CD4-positive, CD25-positive, alpha-beta regulatory T cell (primary cell): ENCODE measurements around the gene NR2C2AP. TPM values are rescaled to one million over a fixed set of nuclear protein-coding genes. Genes with fewer than 3 reads are reported as not detected.

Experiments
- ATAC-seq, 2 donors: fragments of 150-1000 bp; cut with Tn5 transposase; one replicate each; pipeline ENCODE4 v1.10.0; 2021; ENCODE audit warnings: low read depth in 2 of 2, moderate number of reproducible peaks in 2 of 2, moderate library complexity in 1 of 2
- DNase-seq, 3 donors: peaks; one replicate each; pipeline versions ENCODE4 v3.0.0 to v3.0.0-alpha.2; 2012 to 2022; ENCODE audit warnings: mixed read lengths in 1 of 3
- H3K27ac ChIP-seq: one replicate; pipeline ENCODE4 v1.7.0; 2013; ENCODE audit warnings: mild to moderate bottlenecking, low read length; ENCODE audit not compliant: insufficient read depth, poor library complexity, severe bottlenecking
- H3K27me3 ChIP-seq: one replicate; pipeline ENCODE4 v1.7.0; 2013; ENCODE audit warnings: low read length; ENCODE audit not compliant: control insufficient read depth, insufficient read depth
- H3K36me3 ChIP-seq: one replicate; pipeline ENCODE4 v1.7.0; 2013; ENCODE audit warnings: mild to moderate bottlenecking, low read length, moderate library complexity; ENCODE audit not compliant: control insufficient read depth, insufficient read depth
- H3K4me1 ChIP-seq: 2 replicates; pipeline ENCODE4 v1.7.0; 2013; ENCODE audit warnings: mild to moderate bottlenecking, low read length; ENCODE audit not compliant: insufficient read depth, control insufficient read depth, poor library complexity, severe bottlenecking
- H3K4me3 ChIP-seq: one replicate; pipeline ENCODE4 v1.7.0; 2013; ENCODE audit warnings: low read depth, mild to moderate bottlenecking, low read length, moderate library complexity
- H3K9me3 ChIP-seq, 2 experiments: 1 replicate in 1 of 2; 2 replicates in 1 of 2; pipeline ENCODE4 v1.7.0; 2013; ENCODE audit warnings: low read length in 2 of 2, mild to moderate bottlenecking in 1 of 2, moderate library complexity in 1 of 2; ENCODE audit not compliant: control insufficient read depth in 2 of 2
- H3K27ac Mint-ChIP-seq, 3 donors: one replicate each; pipeline ENCODE4 v1.8.0; 2020 to 2022; ENCODE audit warnings: mild to moderate bottlenecking in 3 of 3, mixed read lengths in 3 of 3, moderate library complexity in 2 of 3
- H3K27me3 Mint-ChIP-seq: one replicate; pipeline ENCODE4 v1.8.0; 2022; ENCODE audit warnings: mild to moderate bottlenecking, mixed read lengths
- H3K36me3 Mint-ChIP-seq: one replicate; pipeline ENCODE4 v1.8.0; 2020; ENCODE audit warnings: mixed read lengths
- H3K4me1 Mint-ChIP-seq, 4 donors: one replicate each; pipeline ENCODE4 v1.8.0; 2020 to 2022; ENCODE audit warnings: mixed read lengths in 4 of 4, mild to moderate bottlenecking in 1 of 4
- H3K4me3 Mint-ChIP-seq, 4 donors: one replicate each; pipeline ENCODE4 v1.8.0; 2020 to 2022; ENCODE audit warnings: mild to moderate bottlenecking in 4 of 4, mixed read lengths in 4 of 4, moderate library complexity in 3 of 4
- H3K9me3 Mint-ChIP-seq, 7 donors: one replicate each; pipeline ENCODE4 v1.8.0; 2020 to 2022; ENCODE audit warnings: mixed read lengths in 7 of 7, mild to moderate bottlenecking in 3 of 7, moderate library complexity in 2 of 7
- polyA plus RNA-seq, 4 donors: library from polyadenylated mRNA; unstranded; fragments of 300-500 nt; fragmentation: Illumina TruSeq; gene quantifications; one replicate each; pipeline ENCODE4 v1.2.3, GENCODE V29; 2021
- total RNA-seq: library from RNA; stranded (reverse); gene quantifications from one replicate; pipeline ENCODE4 v1.2.3, GENCODE V29; 2022

The NR2C2AP gene
- total and polyA plus RNA-seq, 5 donors from 2014 or later: 17.6 to 31.2 (median 22.7) TPM

DNA sequence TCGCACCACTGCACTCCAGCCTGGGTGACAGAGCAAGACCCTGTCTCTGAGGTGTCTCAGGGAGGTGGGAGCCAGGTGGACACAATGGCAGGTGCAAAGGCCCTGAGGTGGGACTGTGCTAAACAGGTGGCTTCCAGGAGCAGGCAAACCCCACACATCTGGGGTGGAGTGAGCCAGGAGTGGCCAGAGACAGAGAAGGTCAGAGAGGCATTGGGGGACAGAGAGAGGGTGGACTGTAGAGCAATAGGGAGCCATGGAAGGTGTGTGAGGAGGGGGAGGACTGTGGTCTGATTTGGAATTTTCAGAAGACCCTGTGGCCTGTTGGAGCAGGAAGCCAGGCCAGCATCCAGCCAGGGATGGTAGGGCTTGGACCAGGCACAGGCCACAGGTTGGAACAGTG, 37.8 kb downstream of the NR2C2AP start:
- Mint-ChIP-seq H3K27ac (peak overlapping the region in 1 of 3 donors; percentile 46), H3K27me3 (no peaks in the 10 kb centered on the region), H3K4me3 (no peak overlapping the region), H3K9me3 (no peaks in the 10 kb centered on the region), H3K36me3 (no peaks in the 10 kb centered on the region), H3K4me1 (peaks cover 0 to 14% (median 9%) of the 10 kb centered on the region in 4 donors)
- no peak for DNase-seq
- peaks cover 6% of the 10 kb centered on the region for H3K4me1 ChIP-seq
- no peaks in the 10 kb centered on the region for H3K27me3 ChIP-seq
- H3K36me3 ChIP-seq: no peaks in the 10 kb centered on the region
- ATAC-seq: no peak
- H3K4me3 ChIP-seq: no peak overlapping the region
- H3K27ac ChIP-seq: no peak overlapping the region
- no peaks in the 10 kb centered on the region for H3K9me3 ChIP-seq

DNA sequence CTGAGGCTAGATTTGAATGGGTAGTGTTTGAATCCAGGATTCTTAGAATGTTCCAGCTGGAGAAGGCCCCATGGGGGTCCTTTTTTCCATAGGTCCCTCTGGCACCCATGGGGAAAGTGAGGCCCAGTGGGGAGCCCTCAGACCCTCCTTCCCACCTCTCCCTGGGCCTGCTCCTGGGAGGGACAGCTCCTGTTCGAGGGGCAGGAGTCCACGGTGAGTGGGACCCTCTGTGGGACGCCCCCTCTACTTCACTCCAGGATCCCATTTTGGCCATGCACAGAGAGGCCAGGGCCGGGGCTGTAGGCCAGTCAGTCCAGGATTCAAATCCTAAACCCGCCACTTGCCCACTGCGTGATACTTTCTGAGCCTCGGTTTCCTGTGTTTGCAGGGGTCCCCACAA, 40.7 kb downstream of the NR2C2AP start:
- Histone ChIP-seq H3K27me3 (no peaks in the 10 kb centered on the region), H3K4me3 (no peak overlapping the region), H3K9me3 (no peaks in the 10 kb centered on the region), H3K36me3 (no peaks in the 10 kb centered on the region), H3K4me1 (no peaks in the 10 kb centered on the region), H3K27ac (no peak overlapping the region)
- no peak overlapping the region for H3K4me3 Mint-ChIP-seq
- H3K27me3 Mint-ChIP-seq: no peaks in the 10 kb centered on the region
- ATAC-seq: no peak
- no peaks in the 10 kb centered on the region for H3K9me3 Mint-ChIP-seq
- DNase-seq: no peak
- H3K27ac Mint-ChIP-seq: no peak overlapping the region
- H3K4me1 Mint-ChIP-seq: peaks cover 0 to 5% (median 1%) of the 10 kb centered on the region in 4 donors
- H3K36me3 Mint-ChIP-seq: peaks cover 4% of the 10 kb centered on the region

- no peak overlapping the region for H3K27ac Mint-ChIP-seq
- H3K4me1 Mint-ChIP-seq: peaks cover 0 to 5% (median 1%) of the 10 kb centered on the region in 4 donors
- ATAC-seq: no peak
These were observed 42.7 kb downstream of the NR2C2AP start for GRCh38 chr19:19160461-19161035.

DNA sequence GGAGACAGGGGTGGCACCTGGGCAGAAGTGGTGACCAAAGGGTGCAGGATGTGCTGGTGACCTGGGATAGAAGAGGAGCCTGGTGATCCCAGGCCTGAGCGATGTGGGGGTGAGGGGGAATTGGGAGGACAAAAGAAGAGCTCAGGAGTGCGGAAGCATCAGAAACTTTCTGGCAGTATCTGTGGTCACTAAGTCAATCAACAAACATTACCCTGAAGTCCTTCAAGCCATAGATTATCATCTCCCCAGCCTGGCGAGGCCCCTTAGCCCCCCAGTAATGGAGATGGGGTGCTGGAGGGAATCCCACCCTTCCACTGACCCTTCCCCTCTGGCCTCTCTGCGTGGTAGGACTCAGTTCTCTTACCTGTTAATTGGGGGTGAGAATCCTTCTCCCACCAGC, 43.7 kb downstream of the NR2C2AP start:
- peak overlapping the region in 1 of 3 donors; percentile 71 for H3K27ac Mint-ChIP-seq
- H3K4me1 Mint-ChIP-seq: peaks cover 0 to 5% (median 1%) of the 10 kb centered on the region in 4 donors
- ATAC-seq: no peak
- no peaks in the 10 kb centered on the region for H3K27me3 Mint-ChIP-seq
- peaks cover 18% of the 10 kb centered on the region for H3K36me3 Mint-ChIP-seq
- no peak overlapping the region for H3K27ac ChIP-seq
- no peaks in the 10 kb centered on the region for H3K4me1 ChIP-seq
- no peak for DNase-seq
- no peak overlapping the region for H3K4me3 ChIP-seq
- H3K36me3 ChIP-seq: peaks cover 2% of the 10 kb centered on the region
- no peaks in the 10 kb centered on the region for H3K27me3 ChIP-seq
- H3K4me3 Mint-ChIP-seq: no peak overlapping the region
- peaks cover 0 to 2% (median 0%) of the 10 kb centered on the region in 7 donors for H3K9me3 Mint-ChIP-seq
- no peaks in the 10 kb centered on the region for H3K9me3 ChIP-seq

More at GRCh38 chr19:19160461-19161035, 42.7 kb downstream of the NR2C2AP start:
- no peak overlapping the region for H3K4me3 ChIP-seq
- no peaks in the 10 kb centered on the region for H3K9me3 ChIP-seq
- H3K4me1 ChIP-seq: no peaks in the 10 kb centered on the region
- DNase-seq: no peak
- Mint-ChIP-seq H3K9me3 (peaks cover 0 to 2% (median 0%) of the 10 kb centered on the region in 7 donors), H3K27me3 (no peaks in the 10 kb centered on the region), H3K36me3 (peaks cover 13% of the 10 kb centered on the region), H3K4me3 (no peak overlapping the region)
- H3K27ac ChIP-seq: no peak overlapping the region
- H3K27me3 ChIP-seq: no peaks in the 10 kb centered on the region
- H3K36me3 ChIP-seq: peaks cover 2% of the 10 kb centered on the region

GRCh38 chr19:19157808-19158207, 45.4 kb downstream of the NR2C2AP start:
- no peak overlapping the region for H3K27ac ChIP-seq

DNA sequence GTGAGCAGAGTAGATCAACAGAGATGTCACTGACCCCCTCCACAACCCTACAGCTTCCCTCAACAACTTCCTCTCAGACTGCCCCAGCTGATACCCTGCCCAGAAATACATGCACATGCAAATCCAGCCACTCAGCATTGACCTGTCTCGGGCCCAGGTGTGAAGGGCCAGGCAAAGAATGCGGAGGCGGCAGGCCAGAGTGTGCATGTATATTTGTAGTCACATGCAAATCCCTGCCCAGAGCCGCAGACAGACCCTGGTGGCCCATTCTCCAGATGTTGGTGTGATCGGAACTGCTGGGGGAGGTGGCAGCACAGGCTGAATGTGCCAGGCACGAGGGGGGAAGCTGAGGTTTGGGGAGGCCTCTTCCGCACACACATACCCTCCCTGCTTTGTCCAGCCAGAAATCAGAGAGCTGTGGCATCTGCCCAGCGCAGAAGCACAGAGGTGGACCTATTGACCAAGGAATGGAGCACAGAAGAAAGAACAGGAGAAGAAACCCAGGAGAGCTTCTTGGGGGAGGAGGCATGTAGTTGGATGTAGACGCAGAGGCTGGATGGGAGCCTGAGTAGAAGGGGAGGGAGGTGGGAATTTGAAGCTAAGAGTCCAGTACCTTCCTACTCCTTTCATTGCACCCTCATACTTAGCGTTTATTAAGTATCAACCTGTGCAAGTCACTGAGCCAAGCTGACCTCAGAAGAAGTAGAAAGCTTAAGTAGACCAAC, 47.6 kb downstream of the NR2C2AP start:
- H3K9me3 ChIP-seq: no peaks in the 10 kb centered on the region
- peaks cover 2% of the 10 kb centered on the region for H3K36me3 ChIP-seq
- Mint-ChIP-seq H3K36me3 (peaks cover 18% of the 10 kb centered on the region), H3K4me1 (peaks cover 0 to 2% (median 0%) of the 10 kb centered on the region in 4 donors), H3K27ac (peak overlapping the region in 1 of 3 donors; percentile 28), H3K27me3 (no peaks in the 10 kb centered on the region), H3K4me3 (no peak overlapping the region), H3K9me3 (peaks cover 0 to 2% (median 0%) of the 10 kb centered on the region in 7 donors)
- no peak for DNase-seq
- ATAC-seq: no peak
- no peak overlapping the region for H3K4me3 ChIP-seq
- H3K27ac ChIP-seq: no peak overlapping the region
- no peaks in the 10 kb centered on the region for H3K4me1 ChIP-seq
- H3K27me3 ChIP-seq: no peaks in the 10 kb centered on the region

More at GRCh38 chr19:19157808-19158207, 45.4 kb downstream of the NR2C2AP start:
- ATAC-seq (no peak), DNase-seq (no peak)
- Histone ChIP-seq H3K36me3 (peaks cover 2% of the 10 kb centered on the region), H3K9me3 (no peaks in the 10 kb centered on the region), H3K27me3 (no peaks in the 10 kb centered on the region), H3K4me1 (no peaks in the 10 kb centered on the region), H3K4me3 (no peak overlapping the region)
- H3K36me3 Mint-ChIP-seq: peaks cover 18% of the 10 kb centered on the region
- H3K4me3 Mint-ChIP-seq: no peak overlapping the region
- peaks cover 0 to 5% (median 1%) of the 10 kb centered on the region in 4 donors for H3K4me1 Mint-ChIP-seq
- H3K27me3 Mint-ChIP-seq: no peaks in the 10 kb centered on the region
- no peak overlapping the region for H3K27ac Mint-ChIP-seq
- peaks cover 0 to 2% (median 0%) of the 10 kb centered on the region in 7 donors for H3K9me3 Mint-ChIP-seq

- Histone ChIP-seq H3K27me3 (no peaks in the 10 kb centered on the region), H3K4me3 (no peak overlapping the region), H3K9me3 (no peaks in the 10 kb centered on the region), H3K4me1 (no peaks in the 10 kb centered on the region), H3K27ac (no peak overlapping the region), H3K36me3 (peaks cover 2% of the 10 kb centered on the region)
- no peak for DNase-seq
- H3K27me3 Mint-ChIP-seq: no peaks in the 10 kb centered on the region
- no peak overlapping the region for H3K27ac Mint-ChIP-seq
- H3K4me1 Mint-ChIP-seq: peaks cover 0 to 2% (median 0%) of the 10 kb centered on the region in 4 donors
- no peak overlapping the region for H3K4me3 Mint-ChIP-seq
- H3K36me3 Mint-ChIP-seq: peaks cover 18% of the 10 kb centered on the region
- peaks cover 0 to 2% (median 0%) of the 10 kb centered on the region in 7 donors for H3K9me3 Mint-ChIP-seq
- no peak for ATAC-seq
These were observed 48.3 kb downstream of the NR2C2AP start for GRCh38 chr19:19154768-19155494.
